Myocyte (in vitro differentiated cells): ENCODE results near the gene TMTC2. TPM values are rescaled to one million over a fixed set of nuclear protein-coding genes. Genes with fewer than 3 reads are reported as not detected.

Experiments used
- DNase-seq: peaks from one replicate; pipeline ENCODE4 v3.0.0-alpha.2; 2012; ENCODE audit warnings: low read depth
- total RNA-seq: library from RNA; depleted of rRNA; stranded (reverse); fragments of >200 nt; gene quantifications from 2 replicates; pipeline ENCODE4 v1.2.3, GENCODE V29; 2014

TMTC2 gene
- total RNA-seq, 1 donor from 2014 or later = 0.78 TPM

GRCh38 chr12:82950356-82950755 is 263.6 kb downstream of the TMTC2 start:
- no peak for DNase-seq

- DNase-seq = no peak
Measured at GRCh38 chr12:82952946-82953345, 266.2 kb downstream of the TMTC2 start.

- no peak for DNase-seq
Measured at GRCh38 chr12:82953397-82953796, 266.7 kb downstream of the TMTC2 start.

GRCh38 chr12:82954064-82954463 is 267.4 kb downstream of the TMTC2 start:
- no peak for DNase-seq

- DNase-seq = no peak
Measured at GRCh38 chr12:82954572-82954971, 267.9 kb downstream of the TMTC2 start.

GRCh38 chr12:82955043-82955442 is 268.3 kb downstream of the TMTC2 start:
- DNase-seq = no peak

- no peak for DNase-seq
Measured at GRCh38 chr12:82958966-82959365, 272.3 kb downstream of the TMTC2 start.

- no peak for DNase-seq
Measured at GRCh38 chr12:82959821-82960220, 273.1 kb downstream of the TMTC2 start.

GRCh38 chr12:82961835-82962234 is 275.1 kb downstream of the TMTC2 start:
- DNase-seq = no peak

- no peak for DNase-seq
Measured at GRCh38 chr12:82963956-82964355, 277.2 kb downstream of the TMTC2 start.

- DNase-seq = no peak
Measured at GRCh38 chr12:82964446-82964845, 277.7 kb downstream of the TMTC2 start.

GRCh38 chr12:82966001-82966559 is 279.4 kb downstream of the TMTC2 start:
- no peak for DNase-seq

GRCh38 chr12:82968631-82969367 is 282.1 kb downstream of the TMTC2 start:
- no peak for DNase-seq

- no peak for DNase-seq
Measured at GRCh38 chr12:82970614-82971013, 283.9 kb downstream of the TMTC2 start.

GRCh38 chr12:82971584-82971983 is 284.9 kb downstream of the TMTC2 start:
- no peak for DNase-seq

- no peak for DNase-seq
Measured at GRCh38 chr12:82972624-82973023, 285.9 kb downstream of the TMTC2 start.

- DNase-seq = no peak
Measured at GRCh38 chr12:82973592-82973991, 286.9 kb downstream of the TMTC2 start.

GRCh38 chr12:82981150-82981549 is 294.4 kb downstream of the TMTC2 start:
- no peak for DNase-seq

GRCh38 chr12:82994117-82994516 is 307.4 kb downstream of the TMTC2 start:
- no peak for DNase-seq

- DNase-seq = no peak
Measured at GRCh38 chr12:82996168-82996812, 309.6 kb downstream of the TMTC2 start.

GRCh38 chr12:82998509-82998908 is 311.8 kb downstream of the TMTC2 start:
- DNase-seq = no peak

- no peak for DNase-seq
Measured at GRCh38 chr12:83003026-83003425, 316.3 kb downstream of the TMTC2 start.
